ENCODE results near the gene MED12L.

Gene MED12L

DNA sequence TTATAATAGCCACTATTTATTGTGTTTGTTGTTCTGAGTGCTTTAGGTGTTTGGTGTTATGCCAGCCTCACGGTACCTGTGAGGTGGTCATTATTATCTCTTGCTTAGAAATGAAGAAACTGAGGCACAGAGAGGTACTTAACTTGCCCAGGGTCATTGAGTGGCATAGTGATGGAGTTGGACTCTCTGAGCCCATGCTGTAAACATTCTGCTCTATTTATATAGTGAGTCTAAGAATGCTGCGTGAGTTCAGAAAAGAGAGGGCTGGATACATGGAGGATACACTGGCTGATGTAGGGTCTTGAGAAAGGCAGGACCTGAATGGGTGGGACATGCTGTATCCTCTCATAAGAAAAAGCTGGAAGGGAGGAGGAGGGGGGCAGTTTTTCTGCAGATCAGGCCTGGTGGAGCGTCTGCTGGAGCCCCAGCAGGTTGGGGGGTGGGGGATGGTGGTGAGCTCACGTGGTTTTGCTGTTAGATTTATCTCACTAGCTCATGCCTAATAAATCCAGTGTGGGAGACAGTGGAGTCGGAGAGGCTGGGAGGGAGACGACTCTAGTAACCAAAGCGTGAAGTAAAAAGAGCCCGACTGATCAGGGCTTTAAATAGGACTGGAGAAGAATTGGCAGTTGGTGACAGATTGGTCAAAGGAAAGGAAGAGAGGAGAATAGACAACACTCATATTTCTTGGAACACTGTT lies 16.0 kb downstream of the MED12L start:
- TF ChIP-seq SIN3A (IDR thresholded peaks at IDR 0.05; ENCODE audit: borderline replicate concordance, insufficient read depth, low read length) = no peak
- no peak for TF ChIP-seq FOXP2 (optimal IDR thresholded peaks at IDR 0.05; ENCODE audit: borderline replicate concordance, extremely low read depth, extremely low read length, insufficient read depth)
- TF ChIP-seq REST (IDR thresholded peaks at IDR 0.05; ENCODE audit: insufficient read depth in 1 of 2, low read depth in 2 of 2, low read length in 2 of 2) = no peak
- no peak for TF ChIP-seq TAF1 (IDR thresholded peaks at IDR 0.05; ENCODE audit: borderline replicate concordance, insufficient read depth, low read length)
- TF ChIP-seq POLR2AphosphoS5 (IDR thresholded peaks at IDR 0.05; ENCODE audit: low read depth, low read length) = no peak

DNA sequence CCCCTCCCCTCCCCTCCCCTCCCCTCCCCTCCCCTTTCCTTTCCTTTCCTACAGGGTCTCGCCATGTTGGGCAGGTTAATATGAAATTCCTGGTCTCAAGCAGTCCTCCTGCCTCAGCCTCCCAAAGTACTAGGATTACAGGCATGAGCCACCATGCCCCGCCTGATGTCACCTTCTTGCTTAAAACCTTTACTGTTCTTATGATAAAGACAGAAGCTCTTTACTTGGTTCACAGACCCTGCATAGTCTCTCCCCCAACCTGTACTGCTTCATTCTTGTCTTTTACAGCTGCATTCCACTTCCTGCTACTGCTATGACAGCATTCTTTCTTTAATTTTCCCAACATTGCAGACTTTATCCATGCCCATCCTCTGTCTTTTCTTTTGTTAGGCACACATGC lies 20.8 kb downstream of the MED12L start:
- TF ChIP-seq POLR2AphosphoS5 (IDR thresholded peaks at IDR 0.05; ENCODE audit: low read depth, low read length) = no peak
- no peak for TF ChIP-seq TAF1 (IDR thresholded peaks at IDR 0.05; ENCODE audit: borderline replicate concordance, insufficient read depth, low read length)
- TF ChIP-seq SIN3A (IDR thresholded peaks at IDR 0.05; ENCODE audit: borderline replicate concordance, insufficient read depth, low read length) = no peak
- no peak for TF ChIP-seq FOXP2 (optimal IDR thresholded peaks at IDR 0.05; ENCODE audit: borderline replicate concordance, extremely low read depth, extremely low read length, insufficient read depth)
- TF ChIP-seq REST (IDR thresholded peaks at IDR 0.05; ENCODE audit: insufficient read depth in 1 of 2, low read depth in 2 of 2, low read length in 2 of 2) = no peak

DNA sequence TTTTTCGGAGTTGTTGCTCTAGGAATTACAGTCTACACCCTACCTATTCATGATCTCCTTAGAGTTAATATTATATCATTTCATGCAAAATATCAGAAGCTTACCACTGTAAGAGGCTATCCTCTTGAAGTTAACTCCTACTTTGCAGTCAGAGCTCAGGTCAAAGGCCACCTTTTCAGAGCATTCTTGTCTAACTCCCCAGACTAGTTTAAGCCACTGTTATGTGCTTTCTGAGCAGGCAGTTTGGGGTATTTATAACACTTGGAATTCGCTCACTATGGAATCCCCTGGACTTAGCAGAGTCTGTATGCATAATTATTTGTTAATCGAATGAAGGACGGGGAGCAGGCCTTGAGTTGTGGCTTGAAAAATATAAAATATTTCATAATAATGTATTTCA lies 21.7 kb downstream of the MED12L start:
- TF ChIP-seq REST (IDR thresholded peaks at IDR 0.05; ENCODE audit: insufficient read depth in 1 of 2, low read depth in 2 of 2, low read length in 2 of 2) = no peak
- no peak for TF ChIP-seq TAF1 (IDR thresholded peaks at IDR 0.05; ENCODE audit: borderline replicate concordance, insufficient read depth, low read length)
- no peak for TF ChIP-seq POLR2AphosphoS5 (IDR thresholded peaks at IDR 0.05; ENCODE audit: low read depth, low read length)
- no peak for TF ChIP-seq SIN3A (IDR thresholded peaks at IDR 0.05; ENCODE audit: borderline replicate concordance, insufficient read depth, low read length)
- no peak for TF ChIP-seq FOXP2 (optimal IDR thresholded peaks at IDR 0.05; ENCODE audit: borderline replicate concordance, extremely low read depth, extremely low read length, insufficient read depth)

GRCh38 chr3:151107701-151108100 lies 22.2 kb downstream of the MED12L start:
- no peak for TF ChIP-seq FOXP2 (optimal IDR thresholded peaks at IDR 0.05; ENCODE audit: borderline replicate concordance, extremely low read depth, extremely low read length, insufficient read depth)
- TF ChIP-seq SIN3A (IDR thresholded peaks at IDR 0.05; ENCODE audit: borderline replicate concordance, insufficient read depth, low read length) = no peak
- TF ChIP-seq POLR2AphosphoS5 (IDR thresholded peaks at IDR 0.05; ENCODE audit: low read depth, low read length) = no peak
- no peak for TF ChIP-seq REST (IDR thresholded peaks at IDR 0.05; ENCODE audit: insufficient read depth in 1 of 2, low read depth in 2 of 2, low read length in 2 of 2)
